Frontal cortex (tissue), 4 donors: ENCODE measurements around the gene KRTAP4-8. TPM values are rescaled to one million over a fixed set of nuclear protein-coding genes. Genes with fewer than 3 reads are reported as not detected.
"Not testable (repeated sequence)": the region's sequence is repeated elsewhere in the genome, so short reads cannot be mapped to it uniquely, and the experiment has no call there.

Experiments
- DNase-seq, 2 donors: peaks; one replicate each; pipeline ENCODE4 v3.0.0; 2012; ENCODE audit warnings: low spot score in 2 of 2
- FAIRE-seq: peaks from 2 replicates; lab custom pipeline; 2012; peaks lifted over from hg19 to GRCh38; lab: Jason Lieb, UNC
- total RNA-seq: library from RNA; depleted of rRNA; stranded (reverse); fragments of >200 nt; gene quantifications from one replicate; pipeline ENCODE4 v1.2.3, GENCODE V29; 2014
- donor health status: control.
- donor health status: control.
- donor health status: control.

KRTAP4-8 gene
- total RNA-seq, 1 donor from 2014 or later = not detected

DNA sequence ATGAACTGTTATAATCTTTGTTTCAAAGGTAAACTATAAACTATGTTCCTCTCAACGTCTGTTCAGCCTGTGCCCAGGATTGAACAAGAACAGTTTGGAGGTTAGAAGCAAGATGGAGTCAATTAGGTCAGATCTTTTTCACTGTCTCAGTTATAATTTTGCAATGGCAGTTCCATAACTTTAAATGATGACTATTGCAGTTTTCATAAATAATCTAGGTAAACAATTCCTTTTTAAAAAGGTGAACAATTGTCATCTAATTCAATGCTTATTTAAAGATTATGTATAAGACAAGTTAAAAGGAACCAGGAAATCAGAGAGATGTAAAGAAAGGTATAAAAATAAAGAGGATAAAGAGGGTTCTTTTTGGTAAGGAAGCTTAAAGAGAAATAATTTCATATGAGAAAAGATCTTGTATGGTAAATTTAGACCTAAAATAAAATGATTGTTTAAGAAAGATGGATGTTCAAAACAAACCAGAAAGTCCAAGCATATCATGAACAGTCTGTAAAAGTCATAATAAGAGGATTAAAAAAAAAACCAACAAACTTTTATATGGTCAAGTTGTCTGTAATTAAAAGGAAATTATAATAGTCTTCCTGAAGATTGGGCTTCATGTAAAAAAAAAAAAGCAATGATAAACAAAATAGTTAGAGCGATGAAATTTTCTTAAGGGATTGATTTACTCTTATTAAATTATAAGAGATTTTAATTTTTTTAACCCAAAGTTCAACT lies 13.4 kb upstream of the KRTAP4-8 start:
- DNase-seq (no peak), FAIRE-seq (no peak)

DNA sequence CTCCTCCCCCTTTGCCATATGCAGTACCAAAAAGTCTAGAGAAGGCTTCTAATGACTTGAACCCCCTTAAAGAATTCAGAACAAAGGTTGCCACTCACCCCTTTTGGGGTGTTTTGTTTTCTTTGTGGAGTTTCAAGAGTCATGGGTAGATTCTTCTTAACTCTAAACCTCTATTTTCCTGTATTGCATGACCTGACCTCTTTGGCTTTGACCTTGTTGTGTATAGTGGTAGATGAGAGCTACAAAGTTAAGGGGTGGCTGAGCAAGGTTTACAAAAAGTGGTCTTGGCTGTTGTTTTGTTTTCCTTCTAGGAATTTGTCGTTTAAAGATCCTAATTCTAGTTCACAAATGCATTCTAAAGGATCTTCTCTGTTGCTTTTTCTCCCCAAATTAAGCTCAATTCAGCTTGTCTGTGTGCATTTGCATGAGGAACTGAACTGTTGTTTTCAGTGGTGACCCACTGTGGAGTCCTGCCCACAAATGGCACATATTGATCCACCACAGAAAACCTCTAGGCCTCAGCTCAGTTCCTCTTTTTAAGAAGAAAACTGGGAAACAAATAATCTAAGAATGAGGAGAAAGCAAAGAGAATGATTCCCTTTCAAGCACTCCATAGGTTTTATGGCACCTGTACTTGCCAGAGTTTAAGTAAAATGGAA lies 10.9 kb upstream of the KRTAP4-8 start:
- not testable (repeated sequence) for FAIRE-seq

GRCh38 chr17:41107941-41108450 lies 10.1 kb upstream of the KRTAP4-8 start:
- FAIRE-seq (no peak), DNase-seq (no peak)

More for the DNA sequence above, 10.9 kb upstream of the KRTAP4-8 start:
- DNase-seq = not testable (repeated sequence)

GRCh38 chr17:41105347-41105746 lies 7.4 kb upstream of the KRTAP4-8 start, which contains the start of gene KRTAP4-9:
KRTAP4-9 (plus strand) TSS chr17:41105389; CDS start chr17:41105389, 0 bp downstream.
- FAIRE-seq, DNase-seq: not testable (repeated sequence)

GRCh38 chr17:41104386-41105038 lies 6.6 kb upstream of the KRTAP4-8 start:
- FAIRE-seq, DNase-seq: not testable (repeated sequence)

- FAIRE-seq (no peak), DNase-seq (no peak)
These were observed 6.0 kb upstream of the KRTAP4-8 start for GRCh38 chr17:41103896-41104295.

GRCh38 chr17:41101586-41102259 lies 3.8 kb upstream of the KRTAP4-8 start, which contains the start of gene KRTAP4-16:
KRTAP4-16 (minus strand) TSS chr17:41102209; CDS start chr17:41102209, 0 bp downstream.
- DNase-seq = no peak
- FAIRE-seq = no peak

GRCh38 chr17:41099682-41100480 lies 1.9 kb upstream of the KRTAP4-8 start:
- FAIRE-seq, DNase-seq: not testable (repeated sequence)

DNA sequence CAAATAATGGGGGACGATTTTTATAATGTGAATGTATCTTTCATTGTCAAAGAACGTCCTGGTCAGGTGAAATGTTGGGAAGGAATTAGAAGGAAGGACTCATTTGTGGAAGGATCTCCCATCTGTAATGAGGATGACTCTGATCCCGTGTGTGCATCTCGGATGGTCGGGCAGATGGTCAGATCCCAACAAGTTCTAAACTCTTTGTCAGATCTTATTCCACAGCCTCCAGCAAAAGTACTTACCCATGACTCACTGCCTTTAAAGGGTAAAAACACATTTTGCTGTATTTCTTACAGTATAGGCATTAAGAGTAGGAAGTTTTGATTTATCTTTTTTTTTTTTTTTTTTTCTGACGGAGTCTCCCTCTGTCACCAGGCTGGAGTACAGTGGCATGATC lies 539 bp upstream of the KRTAP4-8 start:
- DNase-seq = no peak
- FAIRE-seq = no peak

GRCh38 chr17:41096055-41096454 lies 1.9 kb downstream of the KRTAP4-8 start:
- no peak for DNase-seq
- FAIRE-seq = no peak

GRCh38 chr17:41088760-41089352 lies 9.1 kb downstream of the KRTAP4-8 start:
- DNase-seq, FAIRE-seq: not testable (repeated sequence)

GRCh38 chr17:41084100-41084856 lies 13.7 kb downstream of the KRTAP4-8 start, which contains the start of gene KRTAP4-7:
KRTAP4-7 (plus strand) TSS chr17:41084150; CDS start chr17:41084207, 57 bp downstream.
- not testable (repeated sequence) for FAIRE-seq, DNase-seq

DNA sequence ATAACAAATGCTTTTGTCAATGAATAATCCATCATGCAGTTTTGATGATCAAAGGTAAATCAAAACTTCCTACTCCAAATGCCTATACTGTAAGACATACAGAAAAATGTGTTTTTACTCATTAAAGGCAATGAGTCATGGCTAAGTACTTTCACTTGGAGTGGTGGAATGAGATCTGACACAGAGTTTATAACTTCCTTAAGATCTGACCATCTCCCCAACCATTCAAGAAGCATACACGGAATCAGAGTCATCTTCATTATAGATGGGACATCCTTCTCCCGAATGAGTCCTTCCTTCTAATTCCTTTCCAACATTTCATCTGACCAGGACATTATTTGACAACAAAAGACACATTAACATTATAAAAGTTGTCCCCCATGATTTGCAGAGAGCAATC lies 14.5 kb downstream of the KRTAP4-8 start:
- DNase-seq, FAIRE-seq: not testable (repeated sequence)

DNA sequence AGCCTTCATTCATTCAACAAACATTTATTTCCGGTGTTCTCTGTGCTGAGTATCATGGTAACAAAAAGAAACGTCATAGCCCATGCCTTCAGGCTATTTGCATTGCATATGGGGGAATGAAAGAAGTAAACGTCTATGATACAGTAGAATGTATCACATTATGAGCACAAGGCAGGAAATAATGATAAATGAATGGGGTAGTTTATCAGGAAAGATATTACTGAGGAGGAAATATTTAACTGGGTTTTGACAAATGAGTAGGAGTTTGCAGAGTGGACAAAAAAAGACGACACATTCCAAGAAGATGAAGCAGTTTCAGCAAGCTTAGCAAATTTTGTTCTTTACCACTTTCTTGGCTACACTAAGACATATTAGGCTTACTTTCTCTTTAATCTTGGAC lies 15.3 kb downstream of the KRTAP4-8 start:
- DNase-seq (no peak), FAIRE-seq (no peak)

- DNase-seq (no peak), FAIRE-seq (no peak)
These were observed 21.2 kb downstream of the KRTAP4-8 start for GRCh38 chr17:41076788-41077187.

GRCh38 chr17:41073676-41074075 lies 24.3 kb downstream of the KRTAP4-8 start:
- DNase-seq (no peak), FAIRE-seq (no peak)

GRCh38 chr17:41071606-41072360 lies 26.2 kb downstream of the KRTAP4-8 start:
- FAIRE-seq (no peak), DNase-seq (no peak)
